HPDE6-E6E7 (cell line): ENCODE data around the gene IGFBP2.
A peak's percentile ranks its signal among the peaks of the same experiment; 100 is the strongest.

Experiments used
- DNase-seq: peaks from one replicate; pipeline ENCODE4 v3.0.0; 2011; ENCODE audit warnings: missing footprints; ENCODE audit errors: extremely low spot score

The IGFBP2 gene

DNA sequence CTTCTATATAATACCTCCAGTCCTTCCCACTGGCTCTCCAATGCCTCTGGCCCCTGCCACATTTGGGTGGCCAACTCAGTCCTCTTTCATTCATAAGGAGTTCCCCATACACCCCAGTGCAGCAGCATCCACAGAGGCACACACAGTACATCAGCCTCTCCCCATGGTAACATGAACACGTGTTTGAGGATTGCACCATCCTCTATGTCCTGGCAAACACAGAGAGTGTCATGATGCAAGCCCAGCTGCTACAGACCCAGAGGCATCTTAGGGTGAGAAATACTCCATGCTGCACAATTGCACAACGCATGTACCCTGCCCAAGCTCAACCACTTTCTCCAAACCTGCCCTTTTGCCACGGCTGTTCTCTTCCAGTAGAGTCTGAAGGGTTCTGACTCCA, 50.6 kb downstream of the IGFBP2 start:
- DNase-seq = peak; percentile 80

GRCh38 chr2:216685327-216685875, 52.2 kb downstream of the IGFBP2 start:
- DNase-seq = no peak

- DNase-seq = no peak
Measured at GRCh38 chr2:216687111-216687510, 53.9 kb downstream of the IGFBP2 start.

DNA sequence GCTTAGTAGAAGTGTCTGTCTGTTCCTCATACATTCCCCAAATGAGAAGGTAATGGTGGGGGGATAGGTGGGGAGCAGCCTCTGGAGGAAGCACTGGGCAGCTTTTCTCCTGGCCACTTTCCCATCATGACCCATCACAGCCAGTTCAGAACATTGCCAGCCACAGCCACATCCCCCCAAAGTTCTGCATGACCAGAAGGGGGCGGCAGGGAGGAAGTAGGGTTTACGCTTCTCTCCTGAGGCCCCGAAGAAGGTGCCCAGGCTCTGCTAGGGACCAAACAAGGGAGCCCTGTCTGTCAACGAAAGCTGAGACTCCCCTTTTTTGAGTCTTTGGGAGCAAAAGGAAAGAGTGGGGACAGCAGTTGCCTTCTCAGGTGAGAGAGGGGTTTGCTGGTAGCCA, 54.4 kb downstream of the IGFBP2 start:
- DNase-seq = no peak

GRCh38 chr2:216688731-216689340, 55.6 kb downstream of the IGFBP2 start:
- DNase-seq = no peak

GRCh38 chr2:216689397-216689796, 56.2 kb downstream of the IGFBP2 start:
- DNase-seq = no peak

- no peak for DNase-seq
Measured at GRCh38 chr2:216690456-216690852, 57.2 kb downstream of the IGFBP2 start.

- peak; percentile 75 for DNase-seq
Measured at GRCh38 chr2:216690853-216691741, 57.9 kb downstream of the IGFBP2 start.

GRCh38 chr2:216692636-216693413, 59.6 kb downstream of the IGFBP2 start:
- DNase-seq = peak; percentile 80

GRCh38 chr2:216693414-216694080, 60.3 kb downstream of the IGFBP2 start:
- no peak for DNase-seq

DNA sequence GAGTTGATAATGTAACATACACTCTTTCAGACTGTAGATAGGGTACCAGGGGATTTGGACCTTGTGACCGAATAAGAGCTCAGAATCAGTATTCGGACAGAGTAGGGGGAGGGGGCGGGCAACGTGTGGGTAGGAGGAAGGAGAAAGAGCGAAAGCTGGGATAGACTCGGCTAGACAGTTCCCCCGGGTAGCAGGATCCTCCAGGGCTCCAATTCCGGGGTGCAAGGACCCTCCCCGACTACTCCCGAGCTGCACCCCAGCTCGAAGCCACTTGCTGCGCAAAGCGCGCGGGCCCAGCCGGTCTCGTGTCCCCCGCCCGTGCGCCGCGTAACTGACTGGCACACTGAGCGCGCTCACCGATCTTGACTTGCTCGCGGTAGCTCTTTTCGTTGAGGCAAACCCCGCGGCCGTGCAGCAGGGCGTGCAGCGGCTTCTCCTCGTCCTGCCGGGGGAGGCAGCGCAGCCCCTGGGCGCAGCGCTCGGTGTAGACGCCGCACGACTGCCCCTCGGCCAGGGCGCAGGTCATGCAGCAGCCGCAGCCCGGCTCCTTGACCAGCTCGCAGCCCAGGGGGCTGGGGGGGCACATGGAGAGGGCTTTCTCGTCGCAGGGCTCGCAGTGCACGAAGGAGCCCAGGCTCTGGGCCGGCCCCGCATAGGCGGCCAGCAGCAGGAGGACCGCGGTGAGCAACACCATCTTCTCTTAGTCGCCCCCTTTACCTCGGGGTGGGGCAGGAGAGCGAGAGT, 61.0 kb downstream of the IGFBP2 start:
- DNase-seq = no peak

DNA sequence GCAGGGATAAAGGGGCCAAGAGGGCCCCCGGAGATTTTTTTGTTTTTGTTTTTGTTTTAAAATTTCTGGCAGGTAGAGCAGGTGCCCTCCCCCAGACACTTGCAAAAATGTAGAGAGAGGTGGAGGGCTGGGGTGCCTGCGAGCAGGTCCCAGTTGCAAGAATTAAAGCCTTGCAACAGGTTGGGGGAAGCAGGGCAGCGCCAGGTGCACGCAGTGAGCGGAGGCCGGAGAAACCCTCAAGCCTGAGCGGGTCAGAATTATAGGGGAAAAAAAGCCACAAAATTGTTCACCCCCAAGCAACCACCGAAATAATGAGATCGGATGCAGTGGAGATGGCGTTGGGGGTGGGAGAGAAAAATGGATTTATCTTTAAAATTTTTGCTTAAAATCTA, 61.6 kb downstream of the IGFBP2 start:
- no peak for DNase-seq

DNA sequence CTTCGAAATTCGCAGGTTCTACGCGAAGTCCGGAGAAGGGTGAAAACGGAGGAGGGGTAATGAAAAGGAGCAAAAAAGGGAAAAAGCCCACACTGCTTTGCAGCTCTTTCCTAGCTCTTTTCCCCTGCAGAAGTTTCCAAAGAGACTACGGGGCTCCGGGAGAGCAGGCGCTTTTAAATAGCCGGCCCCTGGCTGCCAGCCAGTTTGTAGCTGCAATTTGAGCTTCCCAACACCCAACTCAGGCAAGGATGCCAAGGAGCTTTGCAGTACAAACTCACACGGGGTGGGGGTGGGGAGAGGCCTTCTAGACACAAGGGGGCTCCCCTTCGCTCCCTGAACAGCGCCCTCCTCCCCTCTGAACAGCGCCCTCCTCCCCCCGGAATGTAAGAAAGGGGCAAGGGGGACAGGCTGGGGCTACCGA, 62.2 kb downstream of the IGFBP2 start, which contains the start of gene IGFBP5:
TSS of gene IGFBP5 (minus strand) at position 149 of the 421 bp plus-strand sequence. CDS start 774 bp downstream, outside the sequence.
- DNase-seq = no peak

DNA sequence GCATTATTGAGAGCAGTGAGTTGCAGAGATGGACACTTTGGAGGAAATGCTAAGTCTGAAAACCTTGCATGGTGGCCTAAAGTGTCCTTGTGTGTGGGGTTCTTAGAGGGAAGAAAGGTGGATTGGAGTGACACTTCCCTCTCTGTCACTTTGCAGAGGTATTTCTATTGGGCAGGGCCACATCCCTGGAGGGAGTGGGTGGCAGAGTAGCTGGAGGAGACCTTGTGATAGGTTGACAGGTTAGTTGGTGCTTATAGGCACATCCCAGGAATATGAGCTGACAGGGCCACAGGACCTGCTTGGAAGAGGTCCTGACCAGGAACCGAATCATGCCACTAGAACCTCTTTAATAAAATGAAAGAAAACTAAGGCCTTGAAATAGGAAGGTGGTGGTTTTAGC, 63.1 kb downstream of the IGFBP2 start:
- DNase-seq = no peak

DNA sequence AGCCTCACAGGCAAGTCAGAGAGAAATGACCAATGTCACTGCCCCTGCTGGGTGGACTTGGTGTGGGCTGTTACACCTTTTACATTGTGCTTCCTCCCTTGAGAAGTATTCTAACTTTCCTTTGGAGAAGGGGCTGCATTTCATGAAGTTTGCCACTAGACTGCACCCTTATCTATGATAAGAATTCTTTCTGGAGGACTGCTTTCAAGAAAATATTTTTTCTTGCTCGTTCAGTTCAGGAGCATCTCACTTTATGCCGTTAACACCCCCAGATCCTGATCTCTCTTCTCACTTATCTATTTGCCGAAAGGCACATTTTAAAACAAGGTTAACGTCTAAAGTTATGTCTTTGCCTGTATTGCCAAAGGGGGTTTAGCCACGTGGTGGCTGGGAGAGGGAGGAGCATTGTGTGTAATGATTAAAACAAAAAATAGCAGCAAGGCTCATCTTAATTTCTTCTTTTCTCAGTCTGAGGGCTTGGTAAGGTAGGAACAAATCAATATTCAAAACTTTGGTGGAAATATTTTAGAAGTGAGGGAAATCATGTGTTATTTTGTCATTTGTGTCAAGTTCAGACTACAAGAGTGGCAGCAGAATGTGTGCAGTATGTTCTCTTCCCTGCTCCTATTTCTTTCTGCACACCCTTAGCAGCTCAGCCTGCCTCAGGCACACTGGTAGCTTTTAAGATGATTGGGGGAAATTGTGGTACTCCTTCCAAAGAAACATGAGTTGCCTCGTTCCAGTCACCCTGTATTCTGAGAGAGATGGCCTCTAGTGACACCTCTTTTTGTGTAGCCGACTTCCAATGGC, 63.7 kb downstream of the IGFBP2 start:
- no peak for DNase-seq

GRCh38 chr2:216698293-216698692, 65.1 kb downstream of the IGFBP2 start:
- DNase-seq = no peak

DNA sequence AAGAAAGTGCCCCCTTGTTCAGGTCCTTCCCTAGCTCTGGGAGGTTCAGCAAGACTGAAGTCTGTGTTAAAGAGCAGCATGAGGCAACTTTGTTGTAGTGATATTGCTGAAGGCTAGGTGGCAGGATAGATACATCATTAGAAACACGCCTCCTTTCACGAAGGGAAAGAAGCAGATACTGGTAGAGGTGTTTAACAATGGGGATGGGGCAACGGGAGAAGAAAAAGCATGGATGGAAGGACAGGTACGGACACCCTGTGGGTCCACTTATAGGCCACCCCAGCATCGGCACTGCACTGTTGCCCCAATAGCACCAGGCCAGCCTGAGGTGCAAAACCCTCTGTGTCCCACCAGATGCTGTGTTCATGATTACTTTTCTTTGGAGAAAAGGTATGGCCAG, 65.7 kb downstream of the IGFBP2 start:
- DNase-seq = peak; percentile 55

GRCh38 chr2:216700088-216700567, 66.9 kb downstream of the IGFBP2 start:
- no peak for DNase-seq

DNA sequence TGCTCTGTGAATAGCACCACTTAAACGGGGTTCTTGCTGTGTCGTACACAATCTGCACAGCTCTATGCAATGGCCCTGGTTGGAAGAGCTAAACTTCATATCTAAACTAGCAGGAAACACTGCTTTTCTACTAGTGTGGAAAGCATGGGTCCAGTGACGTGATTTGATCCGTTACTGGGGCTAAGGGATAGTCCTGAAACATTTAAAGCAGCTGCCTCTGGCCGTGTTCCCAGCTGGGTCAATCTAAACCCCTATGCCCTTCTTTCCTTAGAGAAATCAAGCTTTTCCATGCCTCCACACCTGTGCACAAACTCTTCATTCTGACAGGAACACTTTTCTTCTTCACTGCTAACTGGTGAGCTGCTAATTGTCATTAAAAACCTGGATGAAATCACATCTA, 67.6 kb downstream of the IGFBP2 start:
- no peak for DNase-seq

DNA sequence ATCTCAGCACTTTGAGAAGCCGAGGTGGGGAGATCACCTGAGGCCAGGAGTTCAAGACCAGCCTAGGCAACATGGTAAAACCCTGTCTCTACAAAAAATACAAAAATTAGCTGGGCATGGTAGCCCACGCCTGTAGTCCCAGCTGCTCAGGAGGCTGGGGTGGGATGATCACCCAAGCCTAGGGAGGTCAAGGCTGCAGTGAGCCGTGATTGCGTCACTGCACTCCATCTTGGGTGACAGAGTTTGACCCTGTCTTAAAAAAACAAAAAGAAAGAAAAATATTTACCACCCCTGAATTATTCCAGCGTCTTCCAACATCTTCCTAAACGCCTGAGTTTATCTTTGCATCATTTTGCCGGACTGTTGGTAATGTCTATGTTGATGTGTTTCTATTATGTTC, 68.3 kb downstream of the IGFBP2 start:
- DNase-seq = no peak
